ENCODE data around the gene ZNF680.

ZNF680 gene

DNA sequence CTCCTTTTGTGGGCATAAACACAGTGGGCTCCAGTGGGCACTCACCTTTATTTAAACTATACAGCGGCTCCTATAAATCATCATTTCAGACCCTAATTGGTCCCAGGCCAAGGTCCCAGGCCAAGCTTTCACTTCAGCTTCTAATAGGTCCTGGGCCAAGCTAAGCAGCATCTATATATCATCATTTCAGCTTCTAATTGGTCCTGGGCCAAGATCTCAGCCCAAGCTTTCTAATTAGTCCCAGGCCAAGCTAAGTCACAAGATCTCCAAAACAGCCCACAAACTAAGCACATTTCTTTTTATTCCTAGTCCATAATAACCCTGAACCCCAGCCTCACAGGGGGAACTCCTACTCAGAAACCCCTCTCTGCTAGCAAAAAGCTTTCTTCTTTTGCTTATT lies 47.1 kb downstream of the ZNF680 start:
- no peak for DNase-seq (ENCODE audit: low read depth in 1 of 2, low spot score in 1 of 2)
- TF ChIP-seq, protein P1, sequence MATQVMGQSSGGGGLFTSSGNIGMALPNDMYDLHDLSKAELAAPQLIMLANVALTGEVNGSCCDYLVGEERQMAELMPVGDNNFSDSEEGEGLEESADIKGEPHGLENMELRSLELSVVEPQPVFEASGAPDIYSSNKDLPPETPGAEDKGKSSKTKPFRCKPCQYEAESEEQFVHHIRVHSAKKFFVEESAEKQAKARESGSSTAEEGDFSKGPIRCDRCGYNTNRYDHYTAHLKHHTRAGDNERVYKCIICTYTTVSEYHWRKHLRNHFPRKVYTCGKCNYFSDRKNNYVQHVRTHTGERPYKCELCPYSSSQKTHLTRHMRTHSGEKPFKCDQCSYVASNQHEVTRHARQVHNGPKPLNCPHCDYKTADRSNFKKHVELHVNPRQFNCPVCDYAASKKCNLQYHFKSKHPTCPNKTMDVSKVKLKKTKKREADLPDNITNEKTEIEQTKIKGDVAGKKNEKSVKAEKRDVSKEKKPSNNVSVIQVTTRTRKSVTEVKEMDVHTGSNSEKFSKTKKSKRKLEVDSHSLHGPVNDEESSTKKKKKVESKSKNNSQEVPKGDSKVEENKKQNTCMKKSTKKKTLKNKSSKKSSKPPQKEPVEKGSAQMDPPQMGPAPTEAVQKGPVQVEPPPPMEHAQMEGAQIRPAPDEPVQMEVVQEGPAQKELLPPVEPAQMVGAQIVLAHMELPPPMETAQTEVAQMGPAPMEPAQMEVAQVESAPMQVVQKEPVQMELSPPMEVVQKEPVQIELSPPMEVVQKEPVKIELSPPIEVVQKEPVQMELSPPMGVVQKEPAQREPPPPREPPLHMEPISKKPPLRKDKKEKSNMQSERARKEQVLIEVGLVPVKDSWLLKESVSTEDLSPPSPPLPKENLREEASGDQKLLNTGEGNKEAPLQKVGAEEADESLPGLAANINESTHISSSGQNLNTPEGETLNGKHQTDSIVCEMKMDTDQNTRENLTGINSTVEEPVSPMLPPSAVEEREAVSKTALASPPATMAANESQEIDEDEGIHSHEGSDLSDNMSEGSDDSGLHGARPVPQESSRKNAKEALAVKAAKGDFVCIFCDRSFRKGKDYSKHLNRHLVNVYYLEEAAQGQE (IDR thresholded peaks at IDR 0.05; ENCODE audit: insufficient replicate concordance, low read depth): no peak
- TF ChIP-seq POLR2AphosphoS5 (IDR thresholded peaks at IDR 0.05; ENCODE audit: low read depth): no peak
- no peak for TF ChIP-seq SPI1 (IDR thresholded peaks at IDR 0.05; ENCODE audit: borderline replicate concordance, low read depth)
- no peak for TF ChIP-seq GABPA (IDR thresholded peaks at IDR 0.05; ENCODE audit: low read depth)
- TF ChIP-seq, protein P2, sequence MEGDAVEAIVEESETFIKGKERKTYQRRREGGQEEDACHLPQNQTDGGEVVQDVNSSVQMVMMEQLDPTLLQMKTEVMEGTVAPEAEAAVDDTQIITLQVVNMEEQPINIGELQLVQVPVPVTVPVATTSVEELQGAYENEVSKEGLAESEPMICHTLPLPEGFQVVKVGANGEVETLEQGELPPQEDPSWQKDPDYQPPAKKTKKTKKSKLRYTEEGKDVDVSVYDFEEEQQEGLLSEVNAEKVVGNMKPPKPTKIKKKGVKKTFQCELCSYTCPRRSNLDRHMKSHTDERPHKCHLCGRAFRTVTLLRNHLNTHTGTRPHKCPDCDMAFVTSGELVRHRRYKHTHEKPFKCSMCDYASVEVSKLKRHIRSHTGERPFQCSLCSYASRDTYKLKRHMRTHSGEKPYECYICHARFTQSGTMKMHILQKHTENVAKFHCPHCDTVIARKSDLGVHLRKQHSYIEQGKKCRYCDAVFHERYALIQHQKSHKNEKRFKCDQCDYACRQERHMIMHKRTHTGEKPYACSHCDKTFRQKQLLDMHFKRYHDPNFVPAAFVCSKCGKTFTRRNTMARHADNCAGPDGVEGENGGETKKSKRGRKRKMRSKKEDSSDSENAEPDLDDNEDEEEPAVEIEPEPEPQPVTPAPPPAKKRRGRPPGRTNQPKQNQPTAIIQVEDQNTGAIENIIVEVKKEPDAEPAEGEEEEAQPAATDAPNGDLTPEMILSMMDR (IDR thresholded peaks at IDR 0.05; ENCODE audit: insufficient read depth, low read length): no peak
- Histone ChIP-seq H3K4me3 (replicated peaks; ENCODE audit: insufficient read depth, low read length) (no peak overlapping the region), H3K27me3 (ENCODE audit: insufficient read depth, poor library complexity, severe bottlenecking) (no peaks in the 10 kb centered on the region), H3K27ac (replicated peaks) (no peak overlapping the region)

DNA sequence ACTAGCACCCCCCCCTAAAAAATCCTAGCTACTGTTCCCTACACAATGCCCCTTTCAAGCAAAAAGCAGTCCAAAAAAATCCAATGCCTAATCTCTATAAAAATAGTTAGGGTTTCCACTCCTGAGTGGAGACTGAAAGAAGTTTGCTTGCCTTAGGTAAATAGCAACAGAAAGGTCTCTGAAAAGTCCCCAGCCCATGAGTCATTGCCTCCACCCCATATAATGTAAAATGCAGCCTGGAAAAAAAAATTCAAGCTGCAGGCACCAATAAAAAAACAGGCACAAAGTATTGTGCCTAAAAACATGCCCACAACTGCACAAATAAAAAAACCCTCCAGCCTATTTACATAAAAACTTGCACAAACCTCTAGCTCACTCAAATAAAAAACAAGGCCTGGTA lies 47.5 kb downstream of the ZNF680 start:
- H3K27me3 ChIP-seq (ENCODE audit: insufficient read depth, poor library complexity, severe bottlenecking): no peaks in the 10 kb centered on the region
- H3K27ac ChIP-seq (replicated peaks): no peak overlapping the region
- DNase-seq (ENCODE audit: low read depth in 1 of 2, low spot score in 1 of 2): no peak
- H3K4me3 ChIP-seq (replicated peaks; ENCODE audit: insufficient read depth, low read length): no peak overlapping the region
- TF ChIP-seq GABPA (IDR thresholded peaks at IDR 0.05; ENCODE audit: low read depth) (no peak), SPI1 (IDR thresholded peaks at IDR 0.05; ENCODE audit: borderline replicate concordance, low read depth) (no peak), POLR2AphosphoS5 (IDR thresholded peaks at IDR 0.05; ENCODE audit: low read depth) (no peak)
- TF ChIP-seq, protein P1 (IDR thresholded peaks at IDR 0.05; ENCODE audit: insufficient replicate concordance, low read depth): no peak
- TF ChIP-seq, protein P2 (IDR thresholded peaks at IDR 0.05; ENCODE audit: insufficient read depth, low read length): no peak

DNA sequence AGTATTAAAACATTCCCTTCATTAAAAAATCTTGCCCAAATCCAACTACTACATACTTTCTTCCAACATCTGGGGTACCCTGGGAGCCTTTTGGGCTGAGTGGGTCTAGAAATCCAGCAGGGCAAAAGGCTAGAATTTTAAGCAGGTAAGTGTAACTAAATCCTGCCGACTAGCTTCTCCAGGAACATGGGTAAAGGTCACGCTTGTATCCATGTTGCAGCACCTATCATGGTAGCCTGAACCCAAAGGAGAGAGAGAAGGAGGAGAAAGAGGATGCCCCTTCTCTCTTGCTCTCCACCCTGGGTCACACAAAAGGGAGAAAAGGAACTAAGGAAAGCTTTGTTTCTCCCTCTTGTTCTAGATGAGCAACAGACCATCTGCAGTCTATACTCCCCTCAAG lies 53.3 kb downstream of the ZNF680 start:
- no peaks in the 10 kb centered on the region for H3K27me3 ChIP-seq (ENCODE audit: insufficient read depth, poor library complexity, severe bottlenecking)
- H3K4me3 ChIP-seq (replicated peaks; ENCODE audit: insufficient read depth, low read length): no peak overlapping the region
- TF ChIP-seq, protein P1 (IDR thresholded peaks at IDR 0.05; ENCODE audit: insufficient replicate concordance, low read depth): no peak
- TF ChIP-seq POLR2AphosphoS5 (IDR thresholded peaks at IDR 0.05; ENCODE audit: low read depth): no peak
- no peak for TF ChIP-seq SPI1 (IDR thresholded peaks at IDR 0.05; ENCODE audit: borderline replicate concordance, low read depth)
- TF ChIP-seq, protein P2 (IDR thresholded peaks at IDR 0.05; ENCODE audit: insufficient read depth, low read length): no peak
- no peak for TF ChIP-seq GABPA (IDR thresholded peaks at IDR 0.05; ENCODE audit: low read depth)
- no peak for DNase-seq (ENCODE audit: low read depth in 1 of 2, low spot score in 1 of 2)
- no peak overlapping the region for H3K27ac ChIP-seq (replicated peaks)
